Left renal pelvis (tissue), 4 donors: ENCODE measurements around the gene SLC16A10. TPM values are rescaled to one million over a fixed set of nuclear protein-coding genes. Genes with fewer than 3 reads are reported as not detected.
"Not testable (repeated sequence)": the region's sequence is repeated elsewhere in the genome, so short reads cannot be mapped to it uniquely, and the experiment has no call there.

ENCODE experiments used
- DNase-seq, 4 donors: peaks; one replicate each; pipeline ENCODE4 v3.0.0-alpha.2; 2013; ENCODE audit warnings: low read depth in 4 of 4, low spot score in 3 of 4
- polyA plus RNA-seq, 4 donors: library from polyadenylated mRNA; unstranded; fragments of 120-200 nt; gene quantifications; one replicate each; pipeline ENCODE4 v1.2.1, GENCODE V29; 2013; ENCODE audit not compliant: insufficient read length in 4 of 4

The SLC16A10 gene
- polyA plus RNA-seq, 4 donors, result 1.1 to 29.2 (median 24.5) TPM

- no peak for DNase-seq
Observed at GRCh38 chr6:111254004-111254778, 166.9 kb downstream of the SLC16A10 start.

- no peak for DNase-seq
Observed at GRCh38 chr6:111254779-111255166, 167.5 kb downstream of the SLC16A10 start.

DNA sequence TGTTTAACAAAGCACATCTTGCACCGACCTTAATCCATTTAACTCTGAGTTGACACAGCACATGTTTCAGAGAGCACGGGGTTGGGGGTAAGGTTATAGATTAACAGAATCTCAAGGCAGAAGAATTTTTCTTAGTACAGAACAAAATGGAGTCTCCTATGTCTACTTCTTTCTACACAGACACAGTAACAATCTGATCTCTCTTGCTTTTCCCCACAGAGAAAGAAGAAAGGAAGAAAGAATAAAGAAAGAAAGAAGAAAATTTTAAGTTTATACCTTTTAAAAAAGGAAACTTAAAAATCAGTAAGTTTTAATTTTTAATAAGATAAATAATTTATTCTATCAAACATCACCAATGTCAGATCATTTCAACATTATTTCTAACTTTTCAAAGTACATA is 168.5 kb downstream of the SLC16A10 start:
- not testable (repeated sequence) for DNase-seq

DNA sequence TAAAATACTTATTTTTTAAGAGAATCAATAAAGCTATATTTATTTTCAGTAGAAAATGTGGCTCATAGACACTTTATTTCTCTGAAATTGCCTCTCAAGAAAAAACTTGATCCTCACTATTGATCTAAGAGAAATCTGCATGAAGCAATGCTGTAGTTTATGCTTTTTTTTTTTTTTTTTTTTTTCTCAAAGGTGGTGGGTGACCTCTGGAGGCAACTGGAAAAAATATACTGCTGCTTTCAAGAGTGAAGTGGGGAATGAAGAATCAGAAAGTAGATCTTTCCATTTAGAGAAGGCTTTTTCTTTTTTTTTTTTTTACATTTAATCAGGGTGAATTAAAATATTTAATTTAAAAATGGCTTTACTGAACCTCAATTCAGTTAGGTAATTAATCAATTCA is 169.3 kb downstream of the SLC16A10 start:
- no peak for DNase-seq

GRCh38 chr6:111258010-111258409 is 170.7 kb downstream of the SLC16A10 start:
- DNase-seq, result no peak

DNA sequence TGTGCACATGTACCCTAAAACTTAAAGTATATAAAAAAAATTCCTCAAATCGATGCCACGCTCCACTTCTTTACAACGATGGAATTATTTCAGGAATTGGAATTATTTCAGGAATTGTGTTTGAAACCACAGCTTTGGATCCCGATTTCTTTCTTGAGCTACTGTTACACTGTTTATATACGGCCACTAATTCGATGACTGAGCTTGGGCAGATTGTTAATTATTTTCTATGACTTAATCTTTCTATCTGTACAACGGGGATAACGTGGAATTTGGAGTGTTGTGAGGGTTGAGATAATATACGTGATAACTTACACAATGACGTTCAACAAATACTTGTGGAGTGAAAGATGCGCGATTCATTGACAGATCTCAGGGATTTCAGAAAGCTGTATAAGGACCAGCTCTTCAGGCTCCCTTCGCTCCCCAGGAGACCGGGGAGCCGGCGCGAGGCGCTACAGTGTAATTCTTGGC is 171.3 kb downstream of the SLC16A10 start:
- no peak for DNase-seq

- DNase-seq, result peak; percentile 97 to 99 (median 98)
Observed at GRCh38 chr6:111259089-111259831, 172.0 kb downstream of the SLC16A10 start.

GRCh38 chr6:111260570-111261298 is 173.4 kb downstream of the SLC16A10 start:
- no peak for DNase-seq

- no peak for DNase-seq
Observed at GRCh38 chr6:111263837-111264236, 176.5 kb downstream of the SLC16A10 start.

DNA sequence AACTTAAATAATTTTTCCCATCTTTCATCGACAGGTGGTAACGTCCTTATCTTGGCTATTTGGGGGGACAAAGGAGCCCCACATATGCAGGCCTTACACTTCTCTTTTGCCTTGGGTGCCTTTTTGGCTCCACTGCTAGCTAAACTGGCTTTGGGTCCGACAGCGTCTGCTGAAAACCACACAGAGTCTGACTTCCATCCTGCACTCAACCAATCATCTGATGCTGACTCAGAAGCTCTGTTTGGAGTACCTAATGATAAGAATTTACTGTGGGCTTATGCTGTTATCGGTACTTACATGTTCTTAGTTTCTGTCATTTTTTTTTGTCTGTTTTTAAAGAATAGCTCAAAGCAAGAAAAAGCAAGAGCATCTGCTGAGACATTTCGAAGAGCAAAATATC is 178.5 kb downstream of the SLC16A10 start:
- DNase-seq, result no peak

- DNase-seq, result no peak
Observed at GRCh38 chr6:111266276-111266675, 179.0 kb downstream of the SLC16A10 start.

- DNase-seq, result no peak
Observed at GRCh38 chr6:111267764-111268333, 180.5 kb downstream of the SLC16A10 start.

DNA sequence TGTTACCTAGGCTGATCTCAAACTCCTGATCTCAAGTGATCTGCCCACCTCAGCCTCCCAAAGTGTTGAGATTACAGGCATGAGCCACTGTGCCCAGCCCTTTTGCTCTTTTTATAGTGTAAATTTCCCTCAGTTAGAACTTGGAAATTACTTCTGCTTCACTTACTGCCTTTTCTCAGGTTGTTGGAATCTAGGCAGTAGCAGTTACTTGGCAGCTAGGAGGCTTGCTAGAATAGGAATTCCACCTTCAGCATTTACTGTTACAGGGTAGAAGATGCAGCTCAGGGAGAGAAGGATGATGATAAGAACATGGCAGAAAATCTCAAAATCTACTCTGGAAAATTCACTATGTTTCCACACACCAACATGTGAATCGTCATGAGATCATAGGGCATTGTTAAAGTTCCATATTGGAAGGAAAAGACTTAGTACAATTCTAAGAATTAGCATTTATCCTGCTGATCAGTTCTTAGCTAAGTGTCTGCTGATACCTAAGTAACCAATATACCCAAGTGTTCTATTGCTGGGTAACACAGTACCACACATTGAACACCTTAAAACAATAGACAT is 182.2 kb downstream of the SLC16A10 start:
- no peak for DNase-seq

DNA sequence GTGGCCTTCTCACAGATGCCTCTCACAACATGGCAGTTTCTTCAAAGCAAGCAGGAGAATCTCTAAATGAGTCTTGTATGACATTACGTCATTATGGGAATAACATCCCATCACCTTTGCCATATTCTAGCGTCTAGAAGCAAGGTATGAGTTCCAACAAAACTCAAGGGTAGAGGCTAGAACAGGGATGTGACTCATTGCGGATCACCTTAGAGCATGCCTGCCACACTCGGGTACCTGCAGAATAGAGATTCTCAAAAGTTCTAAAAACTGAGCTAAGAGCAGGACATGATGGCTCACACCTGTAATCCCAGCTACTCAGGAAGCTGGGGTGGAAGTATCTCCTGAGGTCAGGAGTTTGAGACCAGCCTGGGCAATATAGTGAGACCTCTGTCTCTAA is 182.8 kb downstream of the SLC16A10 start:
- DNase-seq, result no peak

DNA sequence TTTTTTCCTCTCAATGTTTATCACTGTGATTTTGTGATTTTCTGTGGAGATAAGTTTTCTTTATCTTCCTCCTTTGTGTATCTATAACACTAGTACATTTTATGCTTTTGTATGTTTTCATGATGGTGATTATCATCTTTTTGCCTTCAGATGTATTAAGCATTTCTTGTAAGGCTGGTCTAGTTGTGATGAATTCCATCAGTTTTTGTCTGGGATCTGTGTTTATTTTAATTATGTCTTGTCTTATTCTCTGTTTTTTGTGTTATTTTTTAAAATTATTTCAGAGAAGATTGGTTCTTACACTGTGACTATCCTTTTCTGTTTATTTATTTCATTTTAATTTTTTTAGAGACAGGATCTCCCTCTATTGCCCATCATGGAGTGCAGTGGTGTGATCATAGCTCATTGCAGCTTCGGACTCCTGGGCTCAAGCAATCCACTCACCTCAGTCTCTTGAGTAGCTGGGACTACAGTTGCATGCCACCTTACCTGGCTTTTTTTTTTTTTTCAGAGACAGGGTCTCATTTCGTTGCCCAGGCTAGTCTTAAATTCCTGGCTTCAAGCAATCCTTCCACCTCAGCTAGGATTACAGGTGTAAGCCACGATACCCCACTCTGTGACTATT is 187.4 kb downstream of the SLC16A10 start:
- DNase-seq, result no peak

- no peak for DNase-seq
Observed at GRCh38 chr6:111276335-111276734, 189.0 kb downstream of the SLC16A10 start.

DNA sequence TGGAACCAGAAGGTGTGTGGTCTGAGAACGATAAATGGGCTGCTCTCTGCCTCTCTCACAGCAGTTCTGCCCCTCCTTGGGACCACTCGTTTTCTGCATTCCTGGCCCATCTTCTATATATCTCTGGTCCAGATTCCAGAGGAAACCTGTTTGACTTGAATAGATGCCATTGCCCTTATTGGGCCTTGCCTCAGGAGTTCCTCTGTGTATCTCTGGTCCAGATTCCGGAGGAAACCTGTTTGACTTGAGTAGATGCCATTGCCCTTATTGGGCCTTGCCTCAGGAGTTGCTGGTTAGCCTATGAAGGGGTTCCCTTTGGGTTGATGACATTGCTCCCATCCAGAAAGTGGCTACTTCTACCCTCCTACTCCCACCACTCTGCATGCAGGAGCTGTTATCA is 189.4 kb downstream of the SLC16A10 start:
- no peak for DNase-seq

- DNase-seq, result no peak
Observed at GRCh38 chr6:111277819-111278218, 190.5 kb downstream of the SLC16A10 start.

DNA sequence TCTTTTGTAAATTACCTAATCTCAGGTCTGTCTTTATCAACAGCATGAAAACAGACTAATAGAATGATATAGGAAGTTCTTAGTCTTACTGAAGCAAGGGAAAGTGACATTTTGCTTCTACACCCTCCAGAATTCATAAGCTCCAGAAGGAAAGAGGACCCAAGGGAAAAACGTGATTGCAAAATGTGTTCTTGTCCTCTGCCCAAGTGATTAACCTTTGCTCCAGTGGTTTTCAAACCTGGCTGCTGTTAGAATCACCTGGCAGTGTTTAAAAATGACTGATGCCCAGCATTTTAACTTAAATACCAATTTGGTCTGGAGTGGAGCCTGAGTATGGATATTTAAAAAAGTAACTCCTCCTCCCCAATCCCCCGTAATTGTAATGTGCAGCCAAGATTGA is 191.4 kb downstream of the SLC16A10 start:
- no peak for DNase-seq

- no peak for DNase-seq
Observed at GRCh38 chr6:111280445-111280955, 193.2 kb downstream of the SLC16A10 start.
